Sigmoid colon (tissue), 4 donors: ENCODE measurements around the gene GIT2.

ENCODE experiments used
- CTCF ChIP-seq, 4 experiments: fragments of 450-650 bp in 3 of 4; fragments of 200-600 bp in 1 of 4; IDR thresholded peaks; one replicate each; pipeline ENCODE4 v1.5.1; 2016 to 2019; ENCODE audit warnings: antibody characterized with exemption in 4 of 4, mild to moderate bottlenecking in 3 of 4, moderate library complexity in 2 of 4
- EP300 ChIP-seq, 4 donors: sonication (generic); formaldehyde crosslinking; IDR thresholded peaks; one replicate each; pipeline ENCODE4 v1.6.1; 2017; ENCODE audit warnings: antibody characterized with exemption in 4 of 4
- POLR2A ChIP-seq, 2 donors: fragments of 450-650 bp; IDR thresholded peaks; one replicate each; pipeline ENCODE4 v1.6.1; 2016; ENCODE audit warnings: antibody characterized with exemption in 2 of 2, mild to moderate bottlenecking in 2 of 2, moderate library complexity in 2 of 2

GRCh38 chr12:109937371-109937770, 58.8 kb downstream of the GIT2 start:
- TF ChIP-seq CTCF (IDR thresholded peaks at IDR 0.05) (no peak), POLR2A (IDR thresholded peaks at IDR 0.05) (no peak), EP300 (IDR thresholded peaks at IDR 0.05) (no peak)
